Ovary (tissue), 9 donors: Measurements from ENCODE around the gene GPR132. TPM values are rescaled to one million over a fixed set of nuclear protein-coding genes. Genes with fewer than 3 reads are reported as not detected.

Experiments used
- DNase-seq, 5 donors: peaks; one replicate each; pipeline ENCODE4 v3.0.0-alpha.2; 2019 to 2020
- H3K27ac ChIP-seq, 2 donors: fragments of 200-600 bp; one replicate each; pipeline versions ENCODE4 v1.5.1 to v1.8.0; 2019 to 2022
- H3K27me3 ChIP-seq: fragments of 200-600 bp; one replicate; pipeline ENCODE4 v1.8.0; 2022
- H3K36me3 ChIP-seq: fragments of 200-600 bp; sonication (generic); one replicate; pipeline ENCODE4 v1.5.1; 2019
- H3K4me1 ChIP-seq: one replicate; pipeline ENCODE4 v1.8.1; 2013; ENCODE audit warnings: mild to moderate bottlenecking, moderate library complexity; ENCODE audit not compliant: insufficient read depth
- H3K4me3 ChIP-seq: fragments of 200-600 bp; sonication (generic); one replicate; pipeline ENCODE4 v1.5.1; 2017
- H3K9me3 ChIP-seq, 2 donors: fragments of 200-600 bp in 1 of 2; sonication (generic) in 1 of 2; one replicate each; pipeline versions ENCODE4 v1.5.1 to v1.8.1; 2013 to 2019; ENCODE audit warnings: mild to moderate bottlenecking in 1 of 2, moderate library complexity in 1 of 2
- CTCF ChIP-seq, 3 donors: fragments of 450-650 bp in 2 of 3; fragments of 200-600 bp in 1 of 3; IDR thresholded peaks; one replicate each; pipeline versions ENCODE4 v1.5.1 to v1.8.0; 2016 to 2022; ENCODE audit warnings: antibody characterized with exemption in 3 of 3, mild to moderate bottlenecking in 1 of 3
- EP300 ChIP-seq: sonication (generic); formaldehyde crosslinking; IDR thresholded peaks from one replicate; pipeline ENCODE4 v1.6.1; 2017; ENCODE audit warnings: antibody characterized with exemption
- POLR2A ChIP-seq: fragments of 450-650 bp; IDR thresholded peaks from one replicate; pipeline ENCODE4 v1.6.1; 2017; ENCODE audit warnings: antibody characterized with exemption, mild to moderate bottlenecking, moderate library complexity
- WGBS, 3 donors: extraction: QIAGEN DNeasy Blood & Tissue Kit in 1 of 3; methylation state at CpG; one replicate each; pipeline versions ENCODE4 v1.1.5 to v1.1.7; 2013 to 2017; 5-methylcytosine and 5-hydroxymethylcytosine counted together
- intact Hi-C, 4 donors: fragments of 100-400 bp; cut with DNase I; formaldehyde crosslinking; loops; one replicate each; pipeline versions ENCODE4 v1.11.0 to v1.15.1; 2022 to 2023
- polyA plus RNA-seq, 2 donors: library from polyadenylated mRNA; stranded (reverse); fragments of 200-250 nt in 1 of 2; fragments of 350-450 nt in 1 of 2; fragmentation: Illumina TruSeq in 1 of 2; extraction: RNeasy Lipid Tissue Mini Kit (QIAGEN cat#74804) in 1 of 2; gene quantifications; one replicate each; pipeline ENCODE4 v1.2.3, GENCODE V29; 2013 to 2014
- small RNA-seq: library from RNA; depleted of rRNA; stranded (forward); fragments of <200 nt; gene quantifications from one replicate; pipeline ENCODE3, GENCODE V24; 2016
- total RNA-seq, 7 donors: library from RNA; depleted of rRNA in 2 of 7; stranded (reverse); fragments of >200 nt in 2 of 7; fragmentation: NEBNext Ultra II Directional in 3 of 7; extraction: Animal tissue kit (Norgen Biotek cat#: 25700) in 3 of 7; gene quantifications; one replicate each; pipeline versions ENCODE4 v1.1.0 to v1.2.4, GENCODE V29; 2016 to 2023
- donor health status: DM: no; HTN: no; CAD: no; lungs with moderate emphysema.
- donor health status: DM: no; HTN: no; CAD: no.
- donor health status: Bipolar disorder and iron deficiency.
- donor health status: DM: yes; HTN: yes; CAD: no.
- donor health status: DM: no; HTN: no; CAD: no.
- donor health status: DM: yes; HTN: yes; CAD: no.

GPR132 gene
- total and polyA plus RNA-seq, 9 donors = 0.27 to 2.0 (median 0.73) TPM

GRCh38 chr14:105006831-105007592 is 58.2 kb downstream of the GPR132 start:
- TF ChIP-seq EP300 (no peak), POLR2A (no peak), CTCF (IDR thresholded peaks at IDR 0.05) (no peak)
- intact Hi-C loops = no loop called here
- Histone ChIP-seq H3K4me3 (no peak overlapping the region), H3K9me3 (no peaks in the 10 kb centered on the region), H3K4me1 (no peaks in the 10 kb centered on the region), H3K27ac (no peak overlapping the region), H3K36me3 (no peaks in the 10 kb centered on the region), H3K27me3 (no peaks in the 10 kb centered on the region)
- 58 to 74% (median 74%) methylated on average over 21 of the region's 21 CpGs for WGBS, 3 donors
- DNase-seq = no peak

GRCh38 chr14:105005929-105006830 is 59.0 kb downstream of the GPR132 start:
- TF ChIP-seq CTCF (IDR thresholded peaks at IDR 0.05) = no peak
- TF ChIP-seq EP300 = no peak
- TF ChIP-seq POLR2A = no peak
- WGBS, 3 donors = 77 to 88% (median 78%) methylated on average over 21 of the region's 21 CpGs
- no peaks in the 10 kb centered on the region for H3K27me3 ChIP-seq
- no peak overlapping the region for H3K27ac ChIP-seq
- H3K4me1 ChIP-seq = no peaks in the 10 kb centered on the region
- intact Hi-C loops = no loop called here
- no peak for DNase-seq
- H3K36me3 ChIP-seq = no peaks in the 10 kb centered on the region
- H3K4me3 ChIP-seq = no peak overlapping the region
- no peaks in the 10 kb centered on the region for H3K9me3 ChIP-seq

- intact Hi-C loops = no loop called here
- Histone ChIP-seq H3K9me3 (no peaks in the 10 kb centered on the region), H3K4me3 (no peak overlapping the region), H3K27ac (no peak overlapping the region), H3K27me3 (no peaks in the 10 kb centered on the region), H3K4me1 (no peaks in the 10 kb centered on the region), H3K36me3 (no peaks in the 10 kb centered on the region)
- TF ChIP-seq EP300 = no peak
- TF ChIP-seq POLR2A = no peak
- no peak for DNase-seq
- WGBS, 3 donors = 85 to 91% (median 86%) methylated on average over 20 of the region's 20 CpGs
These were observed 59.8 kb downstream of the GPR132 start for GRCh38 chr14:105005329-105005928.

Small RNAs within 50 kb of the gene (small RNA-seq; reads per million reads assigned to genes)
- not detected for gene AL512356.2

Other genes starting within 250 kb of the GPR132 start
- gene CEP170B, start 200.2 kb downstream of the GPR132 start, total RNA-seq = 10 to 100 TPM in 4 of 7 donors, 1 to 10 TPM in 3; 3.0 to 22.7 (median 11.7) TPM
- gene CEP170B, start 200.2 kb downstream of the GPR132 start, polyA plus RNA-seq = 1 to 10 TPM; 1.9 to 5.1 TPM
- gene PLD4, start 140.6 kb downstream of the GPR132 start, total RNA-seq = 1 to 10 TPM in 4 of 7 donors, under 1 TPM in 2, not detected in 1; 0.32 to 3.2 (median 1.4) TPM
- under 1 TPM; 0.12 to 0.48 TPM for gene PLD4, start 140.6 kb downstream of the GPR132 start, polyA plus RNA-seq
- 10 to 100 TPM in 3 of 7 donors, 1 to 10 TPM in 4; 1.1 to 15.6 (median 3.9) TPM for gene AHNAK2, start 87.1 kb downstream of the GPR132 start, total RNA-seq
- 10 to 100 TPM in 1 of 2 donors, under 1 TPM in 1; 0.94 to 24.6 TPM for gene AHNAK2, start 87.1 kb downstream of the GPR132 start, polyA plus RNA-seq
- 10 to 100 TPM in 2 of 7 donors, 1 to 10 TPM in 5; 3.5 to 15.7 (median 9.6) TPM for gene CLBA1, start 79.6 kb downstream of the GPR132 start, total RNA-seq
- gene CLBA1, start 79.6 kb downstream of the GPR132 start, polyA plus RNA-seq = 1 to 10 TPM; 6.4 to 6.7 TPM
- 1 to 10 TPM; 6.3 to 9.4 (median 7.6) TPM for gene CDCA4, start 44.3 kb downstream of the GPR132 start, total RNA-seq
- 1 to 10 TPM; 2.9 to 7.3 TPM for gene CDCA4, start 44.3 kb downstream of the GPR132 start, polyA plus RNA-seq
- 10 to 100 TPM in 1 of 7 donors, 1 to 10 TPM in 6; 2.5 to 10.2 (median 6.5) TPM for gene JAG2, start 103.3 kb upstream of the GPR132 start, total RNA-seq
- gene JAG2, start 103.3 kb upstream of the GPR132 start, polyA plus RNA-seq = 1 to 10 TPM in 1 of 2 donors, under 1 TPM in 1; 0.78 to 7.0 TPM
- 10 to 100 TPM in 6 of 7 donors, 1 to 10 TPM in 1; 3.7 to 22.5 (median 12.2) TPM for gene NUDT14, start 115.9 kb upstream of the GPR132 start, total RNA-seq
- 10 to 100 TPM in 1 of 2 donors, under 1 TPM in 1; 0.68 to 10.9 TPM for gene NUDT14, start 115.9 kb upstream of the GPR132 start, polyA plus RNA-seq
- gene BTBD6, start 183.1 kb upstream of the GPR132 start, total RNA-seq = 10 to 100 TPM; 19.3 to 40.1 (median 34.4) TPM
- gene BTBD6, start 183.1 kb upstream of the GPR132 start, polyA plus RNA-seq = 10 to 100 TPM; 16.6 to 39.2 TPM
- gene BRF1, start 235.6 kb upstream of the GPR132 start, total RNA-seq = 10 to 100 TPM; 33.3 to 47.3 (median 38.5) TPM
- gene BRF1, start 235.6 kb upstream of the GPR132 start, polyA plus RNA-seq = 10 to 100 TPM; 20.4 to 23.9 TPM
- 10 to 100 TPM; 41.4 to 91.9 (median 60.7) TPM for gene PACS2, start 249.3 kb upstream of the GPR132 start, total RNA-seq
- 10 to 100 TPM; 21.2 to 55.9 TPM for gene PACS2, start 249.3 kb upstream of the GPR132 start, polyA plus RNA-seq